Eye (tissue), 1 donor: Measurements from ENCODE around the gene SIGLEC9.

ENCODE experiments used
- DNase-seq: peaks from one replicate; pipeline ENCODE4 v3.0.0-alpha.2; 2015

SIGLEC9 gene

GRCh38 chr19:51146751-51147150, 22.0 kb downstream of the SIGLEC9 start:
- DNase-seq: no peak

GRCh38 chr19:51147663-51148062, 23.0 kb downstream of the SIGLEC9 start:
- peak; percentile 34 for DNase-seq

GRCh38 chr19:51148580-51148979, 23.9 kb downstream of the SIGLEC9 start:
- no peak for DNase-seq

GRCh38 chr19:51150627-51151026, 25.9 kb downstream of the SIGLEC9 start:
- no peak for DNase-seq

GRCh38 chr19:51156710-51157109, 32.0 kb downstream of the SIGLEC9 start:
- no peak for DNase-seq

GRCh38 chr19:51157265-51157664, 32.6 kb downstream of the SIGLEC9 start:
- no peak for DNase-seq

- DNase-seq: peak; percentile 53
These were observed 33.9 kb downstream of the SIGLEC9 start for GRCh38 chr19:51158474-51159129.

GRCh38 chr19:51159656-51160055, 35.0 kb downstream of the SIGLEC9 start:
- no peak for DNase-seq

GRCh38 chr19:51161266-51161665, 36.6 kb downstream of the SIGLEC9 start:
- no peak for DNase-seq

- DNase-seq: no peak
These were observed 37.3 kb downstream of the SIGLEC9 start for GRCh38 chr19:51161867-51162496.

GRCh38 chr19:51163257-51163656, 38.6 kb downstream of the SIGLEC9 start:
- no peak for DNase-seq

GRCh38 chr19:51164215-51164614, 39.5 kb downstream of the SIGLEC9 start:
- no peak for DNase-seq

GRCh38 chr19:51166846-51167490, 42.3 kb downstream of the SIGLEC9 start:
- DNase-seq: no peak

GRCh38 chr19:51168564-51169282, 44.0 kb downstream of the SIGLEC9 start:
- DNase-seq: no peak

- peak; percentile 79 for DNase-seq
These were observed 44.7 kb downstream of the SIGLEC9 start for GRCh38 chr19:51169283-51169918.

- DNase-seq: no peak
These were observed 47.5 kb downstream of the SIGLEC9 start for GRCh38 chr19:51172223-51172622.

- no peak for DNase-seq
These were observed 49.0 kb downstream of the SIGLEC9 start for GRCh38 chr19:51173681-51174080.

GRCh38 chr19:51179256-51179655, 54.5 kb downstream of the SIGLEC9 start:
- no peak for DNase-seq
